Uterus (tissue), 4 donors: ENCODE measurements around the gene AIFM2. TPM values are rescaled to one million over a fixed set of nuclear protein-coding genes. Genes with fewer than 3 reads are reported as not detected.
A peak's percentile ranks its signal among the peaks of the same experiment; 100 is the strongest.

Experiments used
- DNase-seq, 2 donors: peaks; one replicate each; pipeline ENCODE4 v3.0.0-alpha.2; 2019 to 2020
- H3K27ac ChIP-seq, 2 donors: fragments of 200-600 bp; sonication (generic); 1 replicate in 1 of 2; 2 replicates in 1 of 2; pipeline ENCODE4 v1.5.1; 2016 to 2018
- H3K27me3 ChIP-seq, 2 donors: fragments of 200-600 bp; sonication (generic); one replicate each; pipeline ENCODE4 v1.5.1; 2018 to 2019; ENCODE audit warnings: control low read depth in 1 of 2
- H3K36me3 ChIP-seq, 2 donors: fragments of 200-600 bp; sonication (generic); one replicate each; pipeline ENCODE4 v1.5.1; 2019; ENCODE audit warnings: control low read depth in 1 of 2
- H3K4me1 ChIP-seq, 2 donors: fragments of 200-600 bp; sonication (generic); one replicate each; pipeline ENCODE4 v1.5.1; 2018 to 2019; ENCODE audit warnings: control low read depth in 1 of 2
- H3K4me3 ChIP-seq, 2 donors: fragments of 200-600 bp; sonication (generic); 1 replicate in 1 of 2; 2 replicates in 1 of 2; pipeline ENCODE4 v1.5.1; 2018 to 2019; ENCODE audit warnings: mild to moderate bottlenecking in 1 of 2
- H3K9me3 ChIP-seq, 2 donors: fragments of 200-600 bp; sonication (generic); one replicate each; pipeline ENCODE4 v1.5.1; 2019; ENCODE audit warnings: control low read depth in 1 of 2
- CTCF ChIP-seq, 4 experiments: fragments of 200-600 bp in 2 of 4; fragments of 450-650 bp in 2 of 4; sonication (generic) in 2 of 4; IDR thresholded peaks; one replicate each; pipeline ENCODE4 v1.5.1; 2016 to 2019; ENCODE audit warnings: antibody characterized with exemption in 4 of 4, mild to moderate bottlenecking in 2 of 4, moderate library complexity in 1 of 4
- POLR2A ChIP-seq, 2 donors: fragments of 450-650 bp; IDR thresholded peaks; one replicate each; pipeline ENCODE4 v1.6.1; 2016; ENCODE audit warnings: antibody characterized with exemption in 2 of 2, mild to moderate bottlenecking in 1 of 2, moderate library complexity in 1 of 2
- intact Hi-C: fragments of 100-400 bp; cut with DNase I; formaldehyde crosslinking; loops from one replicate; pipeline ENCODE4 v1.15.1; 2023; ENCODE audit warnings: low total_unique reads
- total RNA-seq, 4 donors: library from RNA; depleted of rRNA in 3 of 4; stranded (reverse); fragments of >200 nt in 3 of 4; gene quantifications; one replicate each; pipeline versions ENCODE4 v1.1.0 to v1.2.4, GENCODE V29; 2014 to 2023
- donor health status: DM: yes; HTN: yes; CAD: no.

The AIFM2 gene
- total RNA-seq, 4 donors from 2014 or later, result 3.5 to 14.0 (median 8.5) TPM

GRCh38 chr10:70114902-70115301, 17.7 kb downstream of the AIFM2 start:
- no peak for TF ChIP-seq POLR2A (IDR thresholded peaks at IDR 0.05)
- no peak for TF ChIP-seq CTCF (IDR thresholded peaks at IDR 0.05)
- no peaks in the 10 kb centered on the region for H3K36me3 ChIP-seq
- no peak overlapping the region for H3K4me3 ChIP-seq
- H3K9me3 ChIP-seq, result no peaks in the 10 kb centered on the region
- intact Hi-C loops, result no loop called here
- no peak for DNase-seq
- H3K27ac ChIP-seq, result no peak overlapping the region
- no peaks in the 10 kb centered on the region for H3K4me1 ChIP-seq
- H3K27me3 ChIP-seq, result no peaks in the 10 kb centered on the region

DNA sequence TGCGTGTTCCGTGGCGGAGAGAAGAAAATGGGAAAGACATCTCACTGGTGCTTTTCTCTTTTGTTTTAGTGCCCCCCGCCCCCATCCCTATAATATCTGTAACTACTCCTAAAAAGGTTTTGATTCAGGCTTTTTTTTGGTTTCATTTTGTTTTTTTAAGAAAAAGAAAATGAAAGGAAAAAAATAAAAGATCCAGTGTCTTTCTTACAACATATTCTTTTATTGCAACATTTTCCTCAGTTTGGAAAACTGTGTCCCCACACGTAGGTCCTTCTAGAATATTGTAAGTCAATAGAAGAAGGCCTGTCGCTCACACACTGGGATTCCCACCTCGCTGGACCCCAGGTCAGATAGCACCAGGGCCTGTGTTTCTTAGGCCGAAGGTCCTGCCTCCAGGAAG, 20.6 kb downstream of the AIFM2 start:
- intact Hi-C loops, result no loop called here
- no peaks in the 10 kb centered on the region for H3K9me3 ChIP-seq
- no peaks in the 10 kb centered on the region for H3K36me3 ChIP-seq
- no peak for DNase-seq
- no peak overlapping the region for H3K4me3 ChIP-seq
- H3K27ac ChIP-seq, result no peak overlapping the region
- no peaks in the 10 kb centered on the region for H3K27me3 ChIP-seq
- TF ChIP-seq CTCF (IDR thresholded peaks at IDR 0.05) (no peak), POLR2A (IDR thresholded peaks at IDR 0.05) (no peak)
- no peaks in the 10 kb centered on the region for H3K4me1 ChIP-seq

- no peak overlapping the region for H3K27ac ChIP-seq
- H3K4me3 ChIP-seq, result no peak overlapping the region
- H3K27me3 ChIP-seq, result no peaks in the 10 kb centered on the region
- no peaks in the 10 kb centered on the region for H3K9me3 ChIP-seq
- no peak for DNase-seq
- no peaks in the 10 kb centered on the region for H3K36me3 ChIP-seq
- intact Hi-C loops, result no loop called here
- TF ChIP-seq POLR2A (IDR thresholded peaks at IDR 0.05), result no peak
- TF ChIP-seq CTCF (IDR thresholded peaks at IDR 0.05), result no peak
- no peaks in the 10 kb centered on the region for H3K4me1 ChIP-seq
These were observed 21.1 kb downstream of the AIFM2 start for GRCh38 chr10:70111496-70111895.

GRCh38 chr10:70109064-70109729, 23.4 kb downstream of the AIFM2 start:
- H3K27me3 ChIP-seq, result no peaks in the 10 kb centered on the region
- no peak overlapping the region for H3K4me3 ChIP-seq
- intact Hi-C loops, result no loop called here
- TF ChIP-seq POLR2A (IDR thresholded peaks at IDR 0.05) (no peak), CTCF (IDR thresholded peaks at IDR 0.05) (no peak)
- DNase-seq, result no peak
- H3K36me3 ChIP-seq, result no peaks in the 10 kb centered on the region
- no peak overlapping the region for H3K27ac ChIP-seq
- no peaks in the 10 kb centered on the region for H3K4me1 ChIP-seq
- no peaks in the 10 kb centered on the region for H3K9me3 ChIP-seq

- H3K9me3 ChIP-seq, result no peaks in the 10 kb centered on the region
- no peak for TF ChIP-seq POLR2A (IDR thresholded peaks at IDR 0.05)
- peak in 1 of 4 experiments; percentile 30 for TF ChIP-seq CTCF (IDR thresholded peaks at IDR 0.05)
- H3K4me1 ChIP-seq, result no peaks in the 10 kb centered on the region
- intact Hi-C loops, result no loop called here
- DNase-seq, result no peak
- H3K27me3 ChIP-seq, result no peaks in the 10 kb centered on the region
- H3K4me3 ChIP-seq, result no peak overlapping the region
- H3K27ac ChIP-seq, result no peak overlapping the region
- no peaks in the 10 kb centered on the region for H3K36me3 ChIP-seq
These were observed 25.4 kb downstream of the AIFM2 start for GRCh38 chr10:70106958-70107791.
